Transverse colon (tissue), 4 donors: ENCODE data around the gene MYO18B. TPM values are rescaled to one million over a fixed set of nuclear protein-coding genes. Genes with fewer than 3 reads are reported as not detected.

Source experiments
- DNase-seq: peaks from one replicate; pipeline ENCODE4 v3.0.0-alpha.2; 2019
- H3K27ac ChIP-seq, 4 donors: fragments of 200-600 bp; sonication (generic); 2 replicates each; pipeline ENCODE4 v1.5.1; 2016 to 2018; ENCODE audit warnings: inconsistent platforms in 4 of 4
- H3K27me3 ChIP-seq: fragments of 200-600 bp; sonication (generic); 2 replicates; pipeline ENCODE4 v1.5.1; 2017; ENCODE audit warnings: inconsistent platforms
- H3K36me3 ChIP-seq, 4 donors: fragments of 200-600 bp; sonication (generic); 2 replicates each; pipeline ENCODE4 v1.5.1; 2017 to 2019; ENCODE audit warnings: inconsistent platforms in 4 of 4
- H3K4me1 ChIP-seq, 4 donors: fragments of 200-600 bp; sonication (generic); 2 replicates each; pipeline ENCODE4 v1.5.1; 2017 to 2020; ENCODE audit warnings: inconsistent platforms in 4 of 4
- H3K4me3 ChIP-seq, 4 donors: fragments of 200-600 bp; sonication (generic); 1 replicate in 1 of 4; 2 replicates in 3 of 4; pipeline versions ENCODE4 v1.5.1 to v1.6.1; 2017 to 2019; ENCODE audit warnings: inconsistent platforms in 4 of 4
- H3K9me3 ChIP-seq, 2 donors: fragments of 200-600 bp; sonication (generic); 2 replicates each; pipeline ENCODE4 v1.5.1; 2017 to 2019; ENCODE audit warnings: inconsistent platforms in 2 of 2
- EP300 ChIP-seq: sonication (generic); formaldehyde crosslinking; IDR thresholded peaks from one replicate; pipeline ENCODE4 v1.6.1; 2017; ENCODE audit warnings: antibody characterized with exemption, low read depth
- POLR2A ChIP-seq: fragments of 450-650 bp; IDR thresholded peaks from one replicate; pipeline ENCODE4 v1.6.1; 2016; ENCODE audit warnings: antibody characterized with exemption, mild to moderate bottlenecking, moderate library complexity
- POLR2AphosphoS5 ChIP-seq, 3 donors: sonication (generic); formaldehyde crosslinking; IDR thresholded peaks; one replicate each; pipeline ENCODE4 v1.6.1; 2016; ENCODE audit warnings: antibody characterized with exemption in 3 of 3
- WGBS, 2 donors: methylation state at CpG; one replicate each; pipeline ENCODE4 v1.1.5; 2018; ENCODE audit warnings: low coverage in 1 of 2; 5-methylcytosine and 5-hydroxymethylcytosine counted together
- in situ Hi-C, 4 donors: fragments of 200-750 bp; cut with MboI; loops; one replicate each; pipeline versions ENCODE4 v1.15.0 to v1.15.1; 2017; ENCODE audit warnings: low sequenced_read_pairs in 3 of 4, low pct_ligation_motif_present in 1 of 4, low pct_unique_long_range_greater_than_20kb in 1 of 4
- intact Hi-C: fragments of 100-400 bp; cut with DNase I; formaldehyde crosslinking; loops from one replicate; pipeline ENCODE4 v1.15.1; 2023; ENCODE audit warnings: low total_unique reads
- total RNA-seq, 4 donors: library from RNA; depleted of rRNA; stranded (reverse); fragments of >200 nt; gene quantifications; one replicate each; pipeline ENCODE4 v1.1.0, GENCODE V29; 2016
- TF ChIP-seq, protein P1 (sequence below), 5 experiments: fragments of 200-600 bp in 3 of 5; fragments of 450-650 bp in 2 of 5; sonication (generic) in 3 of 5; IDR thresholded peaks; 1 replicate in 2 of 5; 2 replicates in 3 of 5; pipeline ENCODE4 v1.5.1; 2016 to 2017; ENCODE audit warnings: antibody characterized with exemption in 5 of 5, inconsistent platforms in 3 of 5, mild to moderate bottlenecking in 2 of 5, moderate library complexity in 1 of 5

The MYO18B gene
- total RNA-seq, 4 donors from 2014 or later, result 0.27 TPM; not detected in 3

- H3K27me3 ChIP-seq, result no peaks in the 10 kb centered on the region
- no peak for DNase-seq
- no peaks in the 10 kb centered on the region for H3K4me1 ChIP-seq
- in situ Hi-C loops, result loop anchor here in 1 of 4 donors (10.0 kb wide), 1 partner anchor 245 kb away; no protein-coding TSS in a partner anchor
- H3K36me3 ChIP-seq, result no peaks in the 10 kb centered on the region
- TF ChIP-seq, protein P1, sequence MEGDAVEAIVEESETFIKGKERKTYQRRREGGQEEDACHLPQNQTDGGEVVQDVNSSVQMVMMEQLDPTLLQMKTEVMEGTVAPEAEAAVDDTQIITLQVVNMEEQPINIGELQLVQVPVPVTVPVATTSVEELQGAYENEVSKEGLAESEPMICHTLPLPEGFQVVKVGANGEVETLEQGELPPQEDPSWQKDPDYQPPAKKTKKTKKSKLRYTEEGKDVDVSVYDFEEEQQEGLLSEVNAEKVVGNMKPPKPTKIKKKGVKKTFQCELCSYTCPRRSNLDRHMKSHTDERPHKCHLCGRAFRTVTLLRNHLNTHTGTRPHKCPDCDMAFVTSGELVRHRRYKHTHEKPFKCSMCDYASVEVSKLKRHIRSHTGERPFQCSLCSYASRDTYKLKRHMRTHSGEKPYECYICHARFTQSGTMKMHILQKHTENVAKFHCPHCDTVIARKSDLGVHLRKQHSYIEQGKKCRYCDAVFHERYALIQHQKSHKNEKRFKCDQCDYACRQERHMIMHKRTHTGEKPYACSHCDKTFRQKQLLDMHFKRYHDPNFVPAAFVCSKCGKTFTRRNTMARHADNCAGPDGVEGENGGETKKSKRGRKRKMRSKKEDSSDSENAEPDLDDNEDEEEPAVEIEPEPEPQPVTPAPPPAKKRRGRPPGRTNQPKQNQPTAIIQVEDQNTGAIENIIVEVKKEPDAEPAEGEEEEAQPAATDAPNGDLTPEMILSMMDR (IDR thresholded peaks at IDR 0.05), result no peak
- TF ChIP-seq POLR2A, result no peak
- no peak for TF ChIP-seq POLR2AphosphoS5 (IDR thresholded peaks at IDR 0.05)
- TF ChIP-seq EP300, result no peak
- no peak overlapping the region for H3K4me3 ChIP-seq
- 69 to 79% methylated on average over 6 of the region's 6 CpGs for WGBS, 2 donors
- intact Hi-C loops, result loop anchor here (5.0 kb wide), 1 partner anchor 242 kb away; no protein-coding TSS in a partner anchor
- no peak overlapping the region for H3K27ac ChIP-seq
- no peaks in the 10 kb centered on the region for H3K9me3 ChIP-seq
Measured at GRCh38 chr22:25709758-25710157, 32.2 kb upstream of the MYO18B start.

DNA sequence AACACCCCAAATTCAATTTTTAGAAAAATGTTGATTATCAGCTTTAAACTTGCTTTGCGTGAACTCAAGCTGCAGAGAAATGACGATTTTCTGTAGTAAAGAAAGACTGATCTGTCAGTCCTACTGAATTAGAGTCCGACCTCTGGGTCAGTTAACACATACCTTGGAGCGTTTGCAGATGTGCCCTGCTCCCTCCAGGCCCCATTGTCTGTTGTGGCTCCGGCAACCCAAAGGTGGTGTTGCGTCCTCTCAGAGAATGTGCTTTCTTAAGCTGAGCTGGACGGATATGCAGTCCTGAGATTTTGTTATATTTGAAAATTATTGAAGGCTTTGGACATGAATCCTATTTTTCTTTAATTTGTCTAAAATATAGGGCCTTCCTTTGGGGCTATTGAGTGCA lies 31.5 kb upstream of the MYO18B start:
- in situ Hi-C loops (no loop called here), intact Hi-C loops (loop anchor here (5.0 kb wide), 1 partner anchor 243 kb away; no protein-coding TSS in a partner anchor)
- no peaks in the 10 kb centered on the region for H3K4me1 ChIP-seq
- no peak overlapping the region for H3K4me3 ChIP-seq
- no peak overlapping the region for H3K27ac ChIP-seq
- 94 to 95% methylated on average over 4 to 7 of the region's 7 CpGs for WGBS, 2 donors
- no peaks in the 10 kb centered on the region for H3K27me3 ChIP-seq
- no peak for DNase-seq
- H3K9me3 ChIP-seq, result no peaks in the 10 kb centered on the region
- no peaks in the 10 kb centered on the region for H3K36me3 ChIP-seq
- TF ChIP-seq POLR2AphosphoS5 (IDR thresholded peaks at IDR 0.05) (no peak), EP300 (no peak), POLR2A (no peak)
- TF ChIP-seq, protein P1 (IDR thresholded peaks at IDR 0.05), result no peak

- Histone ChIP-seq H3K27me3 (no peaks in the 10 kb centered on the region), H3K36me3 (no peaks in the 10 kb centered on the region), H3K9me3 (no peaks in the 10 kb centered on the region), H3K4me1 (no peaks in the 10 kb centered on the region), H3K4me3 (no peak overlapping the region), H3K27ac (no peak overlapping the region)
- 86 to 89% methylated on average over 5 to 6 of the region's 6 CpGs for WGBS, 2 donors
- in situ Hi-C loops (no loop called here), intact Hi-C loops (loop anchor here (5.0 kb wide), 1 partner anchor 244 kb away; no protein-coding TSS in a partner anchor)
- no peak for DNase-seq
- TF ChIP-seq POLR2AphosphoS5 (IDR thresholded peaks at IDR 0.05) (no peak), EP300 (no peak)
- TF ChIP-seq, protein P1 (IDR thresholded peaks at IDR 0.05), result no peak
Measured at GRCh38 chr22:25711491-25711890, 30.5 kb upstream of the MYO18B start.

GRCh38 chr22:25712661-25713400 lies 29.2 kb upstream of the MYO18B start:
- Histone ChIP-seq H3K9me3 (no peaks in the 10 kb centered on the region), H3K4me3 (no peak overlapping the region), H3K4me1 (no peaks in the 10 kb centered on the region), H3K27me3 (no peaks in the 10 kb centered on the region), H3K27ac (peak overlapping the region in 1 of 4 donors; percentile 21), H3K36me3 (no peaks in the 10 kb centered on the region)
- DNase-seq, result no peak
- intact Hi-C loops, result loop anchor here (5.0 kb wide), 1 partner anchor 246 kb away; no protein-coding TSS in a partner anchor
- in situ Hi-C loops, result no loop called here
- WGBS, 2 donors, result 91 to 98% methylated on average over 5 to 7 of the region's 7 CpGs
- no peak for TF ChIP-seq POLR2A
- no peak for TF ChIP-seq POLR2AphosphoS5 (IDR thresholded peaks at IDR 0.05)
- TF ChIP-seq EP300, result no peak
- TF ChIP-seq, protein P1 (IDR thresholded peaks at IDR 0.05), result no peak
